ENCODE measurements around the gene MARCHF5. TPM values are rescaled to one million over a fixed set of nuclear protein-coding genes. Genes with fewer than 3 reads are reported as not detected.
A peak's percentile ranks its signal among the peaks of the same experiment; 100 is the strongest.

The MARCHF5 gene
- total and polyA plus RNA-seq, 9 donors = 15.4 to 44.1 (median 36.0) TPM

- peak; percentile 35 to 62 (median 51) for DNase-seq
- peaks cover 3% of the 10 kb centered on the region for H3K4me1 ChIP-seq (ENCODE audit: insufficient read depth)
- 0 to 2% (median 1%) methylated on average over 17 of the region's 17 CpGs for WGBS, 3 donors
- peak overlapping the region; percentile 86 to 93 for H3K27ac ChIP-seq
- H3K4me3 ChIP-seq = peak overlapping the region; percentile 80
- H3K36me3 ChIP-seq = no peaks in the 10 kb centered on the region
- no peaks in the 10 kb centered on the region for H3K9me3 ChIP-seq
- no peaks in the 10 kb centered on the region for H3K27me3 ChIP-seq
- TF ChIP-seq POLR2A (IDR thresholded peaks at IDR 0.05) = no peak
- TF ChIP-seq EP300 (IDR thresholded peaks at IDR 0.05) = no peak
- peak in 2 of 3 donors; percentile 16 to 25 for TF ChIP-seq CTCF (IDR thresholded peaks at IDR 0.05)
- intact Hi-C loops (cut with DNase I) = loop anchor here in 1 of 4 donors (5.0 to 10.0 kb wide), 2 partner anchors 143 to 205 kb away; no protein-coding TSS in a partner anchor
Measured at GRCh38 chr10:92291921-92292845, 1.2 kb downstream of the MARCHF5 start.

GRCh38 chr10:92298487-92298886 is 7.5 kb downstream of the MARCHF5 start:
- intact Hi-C loops (cut with DNase I) = loop anchor here in 1 of 4 donors (10.0 kb wide), 1 partner anchor 136 kb away; no protein-coding TSS in a partner anchor
- no peak for TF ChIP-seq EP300 (IDR thresholded peaks at IDR 0.05)
- no peak for TF ChIP-seq POLR2A (IDR thresholded peaks at IDR 0.05)
- TF ChIP-seq CTCF (IDR thresholded peaks at IDR 0.05) = no peak
- WGBS, 3 donors = 42 to 65% (median 46%) methylated on average over 6 of the region's 6 CpGs

GRCh38 chr10:92303096-92303495 is 12.1 kb downstream of the MARCHF5 start:
- H3K4me1 ChIP-seq (ENCODE audit: insufficient read depth) = peaks cover 5% of the 10 kb centered on the region
- intact Hi-C loops (cut with DNase I) = no loop called here
- TF ChIP-seq CTCF (IDR thresholded peaks at IDR 0.05) = no peak
- TF ChIP-seq POLR2A (IDR thresholded peaks at IDR 0.05) = no peak
- no peak for TF ChIP-seq EP300 (IDR thresholded peaks at IDR 0.05)
- H3K36me3 ChIP-seq = no peaks in the 10 kb centered on the region
- H3K4me3 ChIP-seq = no peak overlapping the region
- H3K9me3 ChIP-seq = no peaks in the 10 kb centered on the region
- DNase-seq = no peak
- no peaks in the 10 kb centered on the region for H3K27me3 ChIP-seq
- no peak overlapping the region for H3K27ac ChIP-seq

More at GRCh38 chr10:92298487-92298886, 7.5 kb downstream of the MARCHF5 start:
- peaks cover 5% of the 10 kb centered on the region for H3K4me1 ChIP-seq (ENCODE audit: insufficient read depth)
- no peaks in the 10 kb centered on the region for H3K9me3 ChIP-seq
- no peaks in the 10 kb centered on the region for H3K27me3 ChIP-seq
- no peaks in the 10 kb centered on the region for H3K36me3 ChIP-seq
- DNase-seq = no peak
- H3K27ac ChIP-seq = no peak overlapping the region
- no peak overlapping the region for H3K4me3 ChIP-seq

- WGBS, 3 donors = 87 to 92% (median 87%) methylated on average over 1 of the region's 1 CpG
- intact Hi-C loops (cut with DNase I) = no loop called here
- TF ChIP-seq CTCF (IDR thresholded peaks at IDR 0.05) = no peak
- TF ChIP-seq EP300 (IDR thresholded peaks at IDR 0.05) = no peak
- TF ChIP-seq POLR2A (IDR thresholded peaks at IDR 0.05) = no peak
Measured at GRCh38 chr10:92304061-92304460, 13.1 kb downstream of the MARCHF5 start.

More at GRCh38 chr10:92304061-92304460, 13.1 kb downstream of the MARCHF5 start:
- H3K27ac ChIP-seq = no peak overlapping the region
- no peaks in the 10 kb centered on the region for H3K36me3 ChIP-seq
- no peak for DNase-seq
- H3K4me3 ChIP-seq = no peak overlapping the region
- H3K4me1 ChIP-seq (ENCODE audit: insufficient read depth) = no peaks in the 10 kb centered on the region
- H3K9me3 ChIP-seq = no peaks in the 10 kb centered on the region
- no peaks in the 10 kb centered on the region for H3K27me3 ChIP-seq

Data from ovary (tissue), 9 donors.